ENCODE results near the gene SUSD3.
"Not testable (repeated sequence)": the region's sequence is repeated elsewhere in the genome, so short reads cannot be mapped to it uniquely, and the experiment has no call there.

Gene SUSD3

DNA sequence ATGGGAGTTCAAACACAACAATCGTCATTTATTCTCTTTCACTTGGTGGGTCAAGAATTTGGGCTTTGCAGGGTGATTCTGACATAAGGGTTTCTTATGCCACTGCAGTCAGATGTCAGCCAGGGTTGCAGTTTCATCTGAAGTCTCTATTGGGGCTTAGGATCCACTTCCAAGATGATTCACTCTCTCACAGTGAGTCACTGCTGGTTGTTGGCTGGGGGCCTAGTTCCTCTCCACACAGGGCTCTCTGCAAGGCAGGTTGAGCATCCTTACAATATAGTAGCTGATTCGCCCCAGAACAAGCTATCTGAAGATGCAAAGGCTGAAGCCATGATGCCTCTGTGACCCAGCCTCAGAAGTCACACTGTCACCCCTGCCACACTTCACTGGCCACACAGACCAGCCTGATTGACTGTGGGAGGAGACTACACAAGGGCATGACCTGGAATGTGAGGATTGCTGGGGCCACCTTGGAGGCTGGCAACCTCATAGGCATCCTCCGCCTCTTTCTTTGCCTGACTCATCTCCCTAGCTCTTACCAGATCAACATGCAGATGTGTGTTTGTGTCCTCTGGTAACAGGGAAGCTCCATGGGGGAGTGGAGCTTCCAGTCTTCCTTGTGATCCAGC, 33.1 kb downstream of the SUSD3 start:
- no peak for DNase-seq (ENCODE audit: insufficient read length, low spot score)
- no peak for FAIRE-seq

GRCh38 chr9:93092251-93092991, 33.9 kb downstream of the SUSD3 start:
- FAIRE-seq: no peak
- no peak for DNase-seq (ENCODE audit: insufficient read length, low spot score)

GRCh38 chr9:93093127-93093876, 34.8 kb downstream of the SUSD3 start:
- FAIRE-seq (no peak), DNase-seq (ENCODE audit: insufficient read length, low spot score) (no peak)

DNA sequence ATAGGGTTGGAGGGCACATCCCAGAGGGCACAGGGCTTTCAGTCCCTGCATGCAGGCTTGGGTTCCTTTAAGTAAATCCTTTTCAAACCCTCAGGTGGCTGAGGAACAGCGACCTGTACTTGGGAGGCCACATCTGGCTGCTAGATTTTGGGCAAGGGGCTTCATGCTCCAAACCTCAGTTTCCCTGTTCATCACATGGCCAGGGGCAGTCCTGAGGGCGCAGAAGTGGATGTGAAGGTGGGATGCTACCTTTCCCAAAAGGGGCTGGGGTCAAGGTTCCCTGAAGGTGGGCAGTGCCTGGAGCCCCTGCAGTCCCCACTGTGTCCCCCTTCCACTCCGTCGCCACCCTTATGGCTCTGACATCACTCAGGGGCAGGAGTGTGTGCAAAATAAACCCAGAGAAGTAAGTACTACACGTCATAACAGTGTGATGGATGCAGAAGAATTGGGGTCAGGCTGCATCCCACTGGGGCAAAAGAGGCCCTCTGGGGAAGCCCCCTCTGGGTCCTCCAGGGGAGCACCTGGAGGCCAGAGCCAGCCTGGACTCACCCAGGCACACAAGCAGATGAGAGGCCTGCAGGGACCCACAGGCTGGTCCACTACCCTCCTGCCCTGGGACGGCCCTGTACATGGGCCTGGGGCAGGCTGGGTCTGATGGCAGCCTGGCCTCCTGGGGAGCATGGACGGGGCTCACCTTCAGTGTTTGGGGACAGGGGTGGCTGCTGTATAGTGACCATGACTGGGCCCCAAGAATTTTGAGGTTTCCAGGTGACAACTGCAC, 35.6 kb downstream of the SUSD3 start:
- DNase-seq (ENCODE audit: insufficient read length, low spot score) (no peak), FAIRE-seq (no peak)

GRCh38 chr9:93094658-93095204, 36.2 kb downstream of the SUSD3 start:
- no peak for DNase-seq (ENCODE audit: insufficient read length, low spot score)
- FAIRE-seq: no peak

- peak; percentile 88 for DNase-seq (ENCODE audit: insufficient read length, low spot score)
- FAIRE-seq: peak; percentile 38
These were observed 37.0 kb downstream of the SUSD3 start for GRCh38 chr9:93095205-93096130.

DNA sequence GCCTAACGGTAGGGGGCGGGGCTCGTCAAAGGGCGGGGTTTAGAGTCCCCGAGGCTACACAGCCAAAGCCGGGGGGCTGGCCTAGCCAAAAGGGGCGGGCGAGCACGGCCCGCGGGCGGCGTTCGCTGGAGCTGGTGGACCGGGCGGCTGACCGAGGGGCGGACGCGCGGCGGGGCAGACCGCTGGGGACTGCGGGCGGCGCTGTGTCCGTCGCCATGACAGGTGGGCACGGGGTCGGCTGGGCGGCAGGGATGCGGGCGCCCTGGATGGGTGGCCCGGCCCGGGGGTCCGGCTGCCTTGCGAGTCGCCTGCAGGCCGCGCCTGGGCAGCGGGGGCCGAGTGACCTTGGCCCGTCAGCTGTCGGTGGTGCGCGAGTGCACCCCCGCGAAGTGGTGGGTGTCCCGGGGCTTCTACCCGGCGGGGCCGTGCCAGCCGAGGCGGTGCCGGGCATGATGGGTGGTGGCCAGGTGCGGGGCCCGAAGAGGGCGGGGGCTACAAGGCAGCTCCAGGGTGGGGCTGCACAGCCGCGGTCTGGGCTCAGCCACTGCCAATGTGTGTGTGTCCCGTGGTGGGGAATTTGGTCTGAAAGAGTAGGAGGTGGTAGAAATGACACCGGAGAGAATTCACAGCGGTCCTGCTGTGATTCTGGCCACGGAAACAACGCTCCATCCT, 37.8 kb downstream of the SUSD3 start, which contains the start of gene CARD19:
CARD19 (plus strand) TSS at position 87 of the 672 bp plus-strand sequence; CDS start at position 216, 129 bp downstream.
- FAIRE-seq (no peak), DNase-seq (ENCODE audit: insufficient read length, low spot score) (no peak)

DNA sequence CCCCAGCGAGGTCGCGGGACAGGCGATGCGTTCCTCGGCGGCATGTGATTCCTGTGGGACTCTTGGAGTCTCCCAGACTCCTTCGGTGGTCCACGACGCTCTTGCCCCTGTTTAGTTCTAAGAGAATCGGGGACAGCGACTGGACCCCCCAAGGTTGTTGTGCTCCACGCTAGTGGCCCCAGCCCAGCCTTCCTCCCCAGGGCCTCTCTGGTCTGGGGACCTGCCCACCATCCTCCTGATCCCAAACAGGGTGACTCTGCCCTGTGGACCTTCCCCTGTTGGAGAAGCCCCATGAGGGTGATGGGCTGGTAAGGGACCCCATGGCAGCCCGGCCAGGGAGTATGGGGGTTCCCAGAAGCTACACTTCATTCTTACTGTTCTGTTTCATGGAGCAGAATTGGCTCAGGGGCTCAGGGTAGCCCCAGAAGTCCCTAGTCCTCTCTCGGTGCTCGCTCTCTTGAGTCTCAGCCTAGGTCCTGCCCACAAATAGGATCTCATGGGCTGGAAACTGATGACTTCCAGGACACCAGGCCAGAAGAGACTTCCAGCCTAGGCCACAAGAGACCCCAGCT, 38.4 kb downstream of the SUSD3 start:
- DNase-seq (ENCODE audit: insufficient read length, low spot score) (no peak), FAIRE-seq (no peak)

DNA sequence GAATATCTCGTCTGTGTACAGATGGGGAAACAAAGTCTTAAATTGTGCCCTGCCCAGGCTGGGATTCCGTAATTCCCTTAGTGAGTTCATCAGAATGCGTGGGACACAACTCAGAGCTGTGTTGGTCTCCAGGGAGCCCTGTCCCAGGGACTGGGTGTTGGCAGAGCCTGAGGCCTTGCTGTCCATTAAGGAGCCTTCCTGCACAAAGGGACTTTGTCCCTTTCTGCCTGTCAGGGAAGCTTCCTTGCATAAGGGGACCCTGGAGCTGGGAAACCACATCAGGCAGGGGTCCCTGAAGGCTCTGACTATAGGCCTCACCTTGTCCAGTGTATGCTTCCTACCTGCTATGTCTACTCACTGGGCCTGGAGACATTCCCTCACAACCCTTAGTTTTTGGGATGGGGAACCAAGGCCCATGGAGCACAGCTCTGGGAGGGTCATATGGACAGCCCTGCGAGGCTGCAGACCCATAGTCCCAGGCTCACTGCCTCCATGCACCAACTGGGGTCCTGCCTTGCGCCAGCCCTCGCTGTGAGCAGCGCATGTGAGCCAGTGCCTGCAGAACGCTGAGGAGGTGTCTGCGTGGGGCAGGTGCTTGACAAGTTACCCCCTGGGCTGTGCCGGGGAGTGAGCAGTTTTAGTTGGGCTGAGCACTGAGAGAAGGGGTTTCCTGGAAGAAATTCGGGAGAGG, 39.2 kb downstream of the SUSD3 start:
- FAIRE-seq (no peak), DNase-seq (ENCODE audit: insufficient read length, low spot score) (no peak)

- DNase-seq (ENCODE audit: insufficient read length, low spot score): peak; percentile 85
- FAIRE-seq: peak; percentile 79
These were observed 39.9 kb downstream of the SUSD3 start for GRCh38 chr9:93098236-93098946.

- DNase-seq (ENCODE audit: insufficient read length, low spot score) (no peak), FAIRE-seq (no peak)
These were observed 41.2 kb downstream of the SUSD3 start for GRCh38 chr9:93099551-93100275.

- FAIRE-seq: no peak
- no peak for DNase-seq (ENCODE audit: insufficient read length, low spot score)
These were observed 41.8 kb downstream of the SUSD3 start for GRCh38 chr9:93100276-93100636.

GRCh38 chr9:93101086-93101485, 42.6 kb downstream of the SUSD3 start:
- FAIRE-seq; DNase-seq (ENCODE audit: insufficient read length, low spot score): not testable (repeated sequence)

- FAIRE-seq: no peak
- DNase-seq (ENCODE audit: insufficient read length, low spot score): no peak
These were observed 47.1 kb downstream of the SUSD3 start for GRCh38 chr9:93105620-93106019.

DNA sequence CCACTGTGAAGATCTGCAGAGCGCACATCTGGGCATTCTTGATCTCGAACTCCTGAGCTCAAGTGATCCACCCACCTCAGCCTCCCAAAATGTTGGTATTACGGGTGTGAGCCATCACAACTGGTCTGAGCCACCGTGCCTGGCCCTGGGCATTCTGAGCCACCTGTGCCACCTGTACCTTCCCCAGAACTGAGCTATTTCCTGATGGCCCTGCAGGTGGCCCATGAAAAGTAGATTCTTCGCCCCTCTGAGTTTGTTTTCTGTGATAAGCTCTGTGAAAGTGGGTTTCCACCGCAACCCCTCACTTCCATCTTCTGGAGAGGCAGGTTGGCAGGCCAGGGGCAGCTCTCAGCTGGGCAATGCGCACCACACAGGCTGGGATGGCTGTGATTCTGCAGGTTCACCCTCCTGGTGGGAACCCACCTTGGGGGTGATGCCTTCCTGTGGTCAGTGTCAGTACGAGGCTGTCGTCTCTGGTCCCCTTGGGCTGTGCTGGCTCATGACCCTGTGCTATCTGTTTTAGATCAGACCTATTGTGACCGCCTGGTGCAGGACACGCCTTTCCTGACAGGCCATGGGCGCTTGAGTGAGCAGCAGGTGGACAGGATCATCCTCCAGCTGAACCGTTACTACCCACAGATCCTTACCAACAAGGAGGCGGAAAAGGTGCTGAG, 48.8 kb downstream of the SUSD3 start:
- no peak for FAIRE-seq
- DNase-seq (ENCODE audit: insufficient read length, low spot score): no peak

DNA sequence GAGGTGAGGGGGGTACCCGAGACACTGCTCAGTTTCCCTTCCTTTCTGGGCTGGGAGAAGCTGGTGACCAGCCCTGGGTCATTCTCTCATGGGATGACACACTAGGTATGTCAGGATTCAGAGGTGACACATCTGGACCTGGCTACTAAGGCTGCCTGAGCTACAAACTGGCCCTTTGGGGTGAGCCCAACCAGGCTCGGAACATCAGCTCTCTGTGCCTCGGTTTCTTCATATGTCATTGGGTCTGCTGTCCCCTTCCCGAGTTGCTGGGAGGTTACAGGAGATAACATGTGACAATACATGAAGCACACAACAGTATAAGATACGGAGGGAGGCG, 49.3 kb downstream of the SUSD3 start:
- DNase-seq (ENCODE audit: insufficient read length, low spot score): no peak
- no peak for FAIRE-seq
